HG03159 (cell line): Measurements from ENCODE around the gene NTF3.

Experiments used
- ATAC-seq: cut with Tn5 transposase; IDR thresholded peaks from one replicate; pipeline ENCODE4 v1.9.1; 2021; ENCODE audit warnings: mild to moderate bottlenecking, moderate library complexity; ENCODE audit not compliant: unreplicated experiment

NTF3 gene

GRCh38 chr12:5485454-5485853 is 53.5 kb downstream of the NTF3 start:
- ATAC-seq, result no peak

- no peak for ATAC-seq
Observed at GRCh38 chr12:5487076-5487475, 55.2 kb downstream of the NTF3 start.

GRCh38 chr12:5487948-5488625 is 56.2 kb downstream of the NTF3 start:
- ATAC-seq, result no peak

GRCh38 chr12:5488626-5488955 is 56.7 kb downstream of the NTF3 start:
- ATAC-seq, result no peak

- ATAC-seq, result no peak
Observed at GRCh38 chr12:5489017-5489416, 57.1 kb downstream of the NTF3 start.

- no peak for ATAC-seq
Observed at GRCh38 chr12:5489760-5490406, 58.0 kb downstream of the NTF3 start.

GRCh38 chr12:5492562-5492961 is 60.7 kb downstream of the NTF3 start:
- no peak for ATAC-seq

- no peak for ATAC-seq
Observed at GRCh38 chr12:5493018-5493417, 61.1 kb downstream of the NTF3 start.

- no peak for ATAC-seq
Observed at GRCh38 chr12:5494343-5494742, 62.4 kb downstream of the NTF3 start.

- no peak for ATAC-seq
Observed at GRCh38 chr12:5497329-5498053, 65.6 kb downstream of the NTF3 start.

- ATAC-seq, result no peak
Observed at GRCh38 chr12:5498076-5498475, 66.2 kb downstream of the NTF3 start.

GRCh38 chr12:5498806-5499205 is 66.9 kb downstream of the NTF3 start:
- no peak for ATAC-seq

GRCh38 chr12:5499566-5500330 is 67.8 kb downstream of the NTF3 start:
- ATAC-seq, result no peak

- no peak for ATAC-seq
Observed at GRCh38 chr12:5500331-5500659, 68.4 kb downstream of the NTF3 start.

- no peak for ATAC-seq
Observed at GRCh38 chr12:5503774-5504173, 71.9 kb downstream of the NTF3 start.

GRCh38 chr12:5505116-5505515 is 73.2 kb downstream of the NTF3 start:
- ATAC-seq, result no peak

- ATAC-seq, result no peak
Observed at GRCh38 chr12:5505751-5506150, 73.8 kb downstream of the NTF3 start.

- no peak for ATAC-seq
Observed at GRCh38 chr12:5506295-5506694, 74.4 kb downstream of the NTF3 start.

- ATAC-seq, result no peak
Observed at GRCh38 chr12:5506821-5507231, 74.9 kb downstream of the NTF3 start.

- no peak for ATAC-seq
Observed at GRCh38 chr12:5507401-5507935, 75.6 kb downstream of the NTF3 start.

- no peak for ATAC-seq
Observed at GRCh38 chr12:5507944-5508343, 76.0 kb downstream of the NTF3 start.
